ENCODE results near the gene ANAPC16.
"Not testable (repeated sequence)": the region's sequence is repeated elsewhere in the genome, so short reads cannot be mapped to it uniquely, and the experiment has no call there.

Gene ANAPC16

DNA sequence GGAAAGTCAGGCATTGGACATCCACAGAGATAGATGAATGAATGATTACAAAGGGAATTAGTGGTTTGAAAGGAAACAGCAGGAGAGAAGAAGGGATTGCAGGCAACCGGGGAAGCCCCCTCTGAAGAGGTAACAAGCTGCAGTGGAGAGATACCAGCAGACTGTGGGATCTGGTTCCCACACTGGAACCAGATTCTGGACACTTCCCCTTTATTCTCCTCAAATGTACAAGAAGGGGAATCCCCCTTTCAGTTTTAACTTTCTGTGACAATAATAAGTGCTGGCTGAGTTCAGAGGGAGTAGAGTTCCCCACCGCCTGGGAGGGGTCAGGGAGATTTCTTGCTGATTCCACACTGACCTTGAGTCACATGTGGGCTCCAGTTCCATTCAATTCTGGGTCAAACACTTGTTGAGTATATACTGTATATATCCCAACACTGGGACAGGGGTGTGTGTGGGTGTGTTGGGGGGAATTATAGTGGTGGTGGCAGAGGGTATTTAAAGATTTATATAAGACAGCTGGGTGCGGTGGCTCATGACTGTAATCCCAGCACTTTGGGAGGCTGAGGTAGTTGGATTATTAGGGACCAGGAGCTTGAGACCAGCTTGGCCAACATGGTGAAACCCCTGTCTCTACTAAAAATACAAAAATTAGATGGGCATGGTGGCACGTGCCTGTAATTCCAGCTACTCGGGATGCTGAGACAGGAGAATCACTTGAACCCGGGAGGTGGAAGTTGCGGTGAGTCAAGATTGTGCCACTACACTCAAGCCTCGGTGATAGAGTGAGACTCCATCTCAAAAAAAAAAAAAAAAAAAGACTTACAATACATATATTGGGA, 41.5 kb downstream of the ANAPC16 start:
- DNase-seq, result no peak
- in situ Hi-C loops (cut with HindIII; ENCODE audit: low pct_ligation_motif_present, low pct_unique_long_range_greater_than_20kb, low sequenced_read_pairs), result no loop called here

DNA sequence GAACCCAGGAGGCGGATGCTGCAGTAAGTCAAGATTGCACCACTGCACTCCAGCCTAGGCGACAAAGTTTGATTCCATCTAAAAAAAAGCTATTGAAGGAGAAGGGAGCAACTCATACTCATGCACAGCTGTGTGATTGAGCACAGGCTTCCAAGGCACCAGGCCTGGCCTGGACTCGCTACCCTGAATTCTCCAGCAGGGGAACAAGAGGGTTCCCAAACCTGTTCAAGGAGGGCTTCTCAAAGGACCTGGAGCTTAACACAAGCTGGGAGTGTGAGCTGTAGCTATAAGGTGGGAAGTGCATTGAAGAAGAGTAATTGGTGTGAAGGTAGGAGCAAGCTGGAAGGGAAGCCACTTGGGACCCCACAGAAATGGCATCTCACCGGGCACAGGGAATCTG, 42.8 kb downstream of the ANAPC16 start:
- in situ Hi-C loops (cut with HindIII; ENCODE audit: low pct_ligation_motif_present, low pct_unique_long_range_greater_than_20kb, low sequenced_read_pairs), result no loop called here
- no peak for DNase-seq

GRCh38 chr10:72259491-72260238, 43.9 kb downstream of the ANAPC16 start:
- in situ Hi-C loops (cut with HindIII; ENCODE audit: low pct_ligation_motif_present, low pct_unique_long_range_greater_than_20kb, low sequenced_read_pairs), result no loop called here

GRCh38 chr10:72260239-72260975, 44.6 kb downstream of the ANAPC16 start:
- DNase-seq, result peak; percentile 78
- in situ Hi-C loops (cut with HindIII; ENCODE audit: low pct_ligation_motif_present, low pct_unique_long_range_greater_than_20kb, low sequenced_read_pairs), result no loop called here

More at GRCh38 chr10:72259491-72260238, 43.9 kb downstream of the ANAPC16 start:
- DNase-seq, result no peak

DNA sequence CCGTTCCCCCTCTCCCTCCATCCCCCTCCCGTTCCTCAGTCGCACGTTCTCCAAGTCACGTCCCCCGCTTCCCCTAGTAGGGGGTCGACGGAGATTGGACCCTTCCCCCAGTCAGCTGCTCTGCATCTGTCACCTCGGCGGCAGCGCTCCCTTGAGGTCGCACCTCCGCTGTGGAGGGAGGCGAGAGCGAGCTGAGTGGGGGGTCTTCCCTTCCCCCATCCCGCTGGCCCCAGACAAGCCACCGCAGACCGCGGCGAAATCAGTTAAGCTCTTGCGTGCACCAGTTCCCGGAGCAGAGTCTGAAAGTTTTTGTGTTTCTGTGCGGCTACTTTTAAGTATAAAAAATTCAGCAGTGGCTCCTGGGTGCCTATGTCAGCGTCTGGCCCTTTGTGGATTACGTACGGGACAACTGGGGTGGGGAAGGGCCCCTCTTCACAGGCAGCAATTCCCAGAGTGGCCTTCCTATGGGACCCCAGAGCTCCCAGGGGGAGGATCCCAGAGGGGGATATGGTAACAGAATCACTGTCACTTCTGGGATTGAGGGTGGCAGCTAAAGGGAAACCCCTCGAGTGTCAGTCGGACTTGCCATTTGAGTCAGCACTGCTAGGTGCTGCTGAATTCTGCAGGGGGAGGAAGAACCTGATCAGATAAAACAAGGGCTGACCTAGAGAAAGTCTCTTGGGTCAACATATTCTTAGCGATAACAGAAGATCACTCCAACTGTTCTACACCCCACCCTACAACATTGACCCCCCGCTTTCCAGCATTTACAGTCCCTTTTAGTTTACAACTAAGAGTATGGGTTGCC, 45.4 kb downstream of the ANAPC16 start:
- DNase-seq, result peak; percentile 29
- in situ Hi-C loops (cut with HindIII; ENCODE audit: low pct_ligation_motif_present, low pct_unique_long_range_greater_than_20kb, low sequenced_read_pairs), result no loop called here

- no peak for DNase-seq
- in situ Hi-C loops (cut with HindIII; ENCODE audit: low pct_ligation_motif_present, low pct_unique_long_range_greater_than_20kb, low sequenced_read_pairs), result no loop called here
Measured at GRCh38 chr10:72261784-72262404, 46.1 kb downstream of the ANAPC16 start.

DNA sequence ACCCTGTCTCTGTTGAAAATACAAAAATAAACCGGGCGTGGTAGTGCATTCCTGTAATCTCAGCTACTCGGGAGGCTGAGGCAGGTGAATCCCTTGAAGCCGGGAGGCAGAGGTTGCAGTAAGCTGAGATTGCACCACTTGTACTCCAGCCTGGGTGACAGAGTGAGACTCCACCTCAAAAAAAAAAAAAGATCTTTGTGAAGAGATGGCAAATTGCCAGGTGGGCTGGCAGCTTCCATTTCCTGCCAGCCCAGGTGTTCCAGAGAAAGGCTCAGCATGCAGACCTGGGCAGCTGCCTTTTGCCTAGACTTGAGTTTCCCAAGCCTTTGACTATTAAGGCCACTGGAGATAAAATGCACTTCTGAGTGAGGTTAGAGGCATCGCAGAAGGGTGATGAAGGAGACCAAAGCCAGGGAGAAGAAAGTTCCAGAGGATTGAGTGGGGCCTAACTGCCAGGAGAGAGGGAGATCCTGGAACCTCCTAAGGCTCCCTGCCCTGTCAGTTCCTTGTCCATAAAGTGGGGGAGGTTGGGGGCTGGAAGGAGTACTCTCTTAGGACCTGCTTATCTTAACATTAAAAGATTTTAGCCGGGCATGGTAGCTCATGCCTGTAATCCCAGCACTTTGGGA, 47.9 kb downstream of the ANAPC16 start:
- in situ Hi-C loops (cut with HindIII; ENCODE audit: low pct_ligation_motif_present, low pct_unique_long_range_greater_than_20kb, low sequenced_read_pairs), result no loop called here
- DNase-seq, result no peak

GRCh38 chr10:72264536-72264935, 48.7 kb downstream of the ANAPC16 start:
- in situ Hi-C loops (cut with HindIII; ENCODE audit: low pct_ligation_motif_present, low pct_unique_long_range_greater_than_20kb, low sequenced_read_pairs), result no loop called here
- DNase-seq, result no peak

DNA sequence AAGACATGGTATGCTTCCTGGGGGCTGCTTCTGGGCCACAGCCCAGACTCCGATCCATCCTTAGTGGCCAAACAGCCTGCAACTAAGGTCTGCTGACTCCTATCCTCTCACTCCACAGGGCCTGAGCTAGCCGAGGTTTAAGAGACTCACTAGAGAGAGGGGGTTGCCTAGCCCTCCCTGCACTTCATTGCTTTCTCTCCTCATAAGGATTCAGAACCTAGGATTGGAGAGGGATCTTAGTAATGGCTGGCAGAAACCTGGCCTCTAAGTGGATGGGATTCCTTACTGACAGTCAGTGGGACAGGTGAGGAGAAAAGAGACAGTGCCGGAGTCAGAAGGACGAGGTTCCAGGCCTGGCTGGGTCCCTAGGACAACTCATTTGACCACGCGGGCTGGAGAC, 49.7 kb downstream of the ANAPC16 start:
- in situ Hi-C loops (cut with HindIII; ENCODE audit: low pct_ligation_motif_present, low pct_unique_long_range_greater_than_20kb, low sequenced_read_pairs), result no loop called here
- no peak for DNase-seq

GRCh38 chr10:72265990-72266865, 50.4 kb downstream of the ANAPC16 start:
- in situ Hi-C loops (cut with HindIII; ENCODE audit: low pct_ligation_motif_present, low pct_unique_long_range_greater_than_20kb, low sequenced_read_pairs), result no loop called here

DNA sequence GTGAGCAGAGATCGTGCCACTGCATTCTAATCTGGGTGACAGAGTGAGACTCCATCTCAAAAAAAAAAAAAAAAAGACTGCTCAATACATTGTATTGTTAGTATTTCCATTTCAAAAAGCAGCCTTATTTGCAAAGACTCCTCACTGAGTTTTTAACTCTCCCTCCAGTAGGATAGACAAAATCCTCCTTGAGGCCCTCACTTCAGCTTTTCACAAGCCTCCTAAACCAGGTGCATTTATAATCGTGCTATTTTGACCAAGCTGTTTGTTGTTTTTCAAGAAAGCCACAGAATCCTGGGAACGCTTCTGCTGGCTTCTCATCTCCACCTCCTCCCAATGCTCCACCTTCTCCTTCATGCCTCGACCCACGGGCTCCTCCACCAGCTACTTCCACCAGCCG, 51.6 kb downstream of the ANAPC16 start:
- DNase-seq, result no peak
- in situ Hi-C loops (cut with HindIII; ENCODE audit: low pct_ligation_motif_present, low pct_unique_long_range_greater_than_20kb, low sequenced_read_pairs), result no loop called here

More at GRCh38 chr10:72265990-72266865, 50.4 kb downstream of the ANAPC16 start:
- DNase-seq, result no peak

DNA sequence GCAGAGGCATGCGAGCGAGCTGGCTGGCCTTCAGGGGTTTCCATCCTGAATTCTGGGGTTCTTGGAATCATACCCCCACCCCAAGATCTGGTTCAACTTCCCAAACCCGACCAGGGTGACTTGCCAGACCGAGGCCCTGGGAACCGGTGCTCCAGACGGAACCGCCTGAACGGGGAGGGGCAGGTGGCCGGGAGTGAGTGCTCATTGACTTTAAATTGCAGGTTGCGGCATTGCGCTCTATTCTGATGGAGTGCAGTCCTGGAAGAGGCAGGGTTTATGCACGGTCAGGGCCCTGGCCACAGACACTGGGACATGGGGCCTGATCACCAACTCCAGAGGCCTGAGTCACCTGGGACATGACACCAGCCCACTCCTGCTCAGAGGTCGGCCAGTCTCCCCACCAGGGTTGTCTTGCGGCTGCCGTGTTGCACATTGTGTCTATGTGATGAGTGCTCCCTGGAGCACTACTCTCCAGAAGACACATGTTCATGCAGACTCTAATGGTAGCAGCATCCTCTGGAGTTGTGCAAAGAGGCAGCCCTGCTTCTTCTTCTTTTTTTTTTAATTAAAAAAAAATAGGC, 52.1 kb downstream of the ANAPC16 start:
- in situ Hi-C loops (cut with HindIII; ENCODE audit: low pct_ligation_motif_present, low pct_unique_long_range_greater_than_20kb, low sequenced_read_pairs), result no loop called here
- DNase-seq, result no peak

DNA sequence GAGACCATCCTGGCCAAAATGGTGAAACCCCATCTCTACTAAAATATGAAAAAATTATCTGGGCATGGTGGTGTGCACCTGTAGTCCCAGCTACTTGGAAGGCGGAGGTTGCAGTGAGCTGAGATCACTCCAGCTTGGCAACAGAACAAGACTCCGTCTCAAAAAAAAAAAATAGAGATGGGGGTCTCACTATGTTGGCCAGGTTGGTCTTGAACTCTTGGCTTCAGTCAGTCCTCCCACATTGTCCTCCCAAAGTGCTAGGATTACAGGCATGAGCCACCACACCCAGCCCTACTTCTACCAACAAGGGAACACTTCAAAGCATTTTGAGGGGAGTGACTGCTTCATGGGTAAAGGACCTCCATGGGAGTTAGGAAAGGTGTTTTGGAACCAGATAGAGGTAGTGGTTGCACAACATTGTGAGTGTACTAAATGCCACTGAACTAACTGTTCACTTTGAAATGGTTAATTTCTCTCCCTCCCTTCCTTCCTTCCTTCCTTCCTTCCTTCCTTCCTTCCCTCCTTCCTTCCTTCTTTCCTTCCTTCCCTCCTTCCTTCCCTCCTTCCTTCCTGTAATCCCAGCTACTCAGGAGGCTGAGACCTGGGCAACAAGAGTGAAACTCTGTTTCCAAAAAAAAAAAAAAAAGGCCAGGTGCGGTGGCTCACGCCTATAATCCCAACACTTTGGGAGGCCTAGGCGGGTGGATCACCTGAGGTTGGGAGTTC, 52.8 kb downstream of the ANAPC16 start:
- DNase-seq; in situ Hi-C loops (cut with HindIII; ENCODE audit: low pct_ligation_motif_present, low pct_unique_long_range_greater_than_20kb, low sequenced_read_pairs): not testable (repeated sequence)

DNA sequence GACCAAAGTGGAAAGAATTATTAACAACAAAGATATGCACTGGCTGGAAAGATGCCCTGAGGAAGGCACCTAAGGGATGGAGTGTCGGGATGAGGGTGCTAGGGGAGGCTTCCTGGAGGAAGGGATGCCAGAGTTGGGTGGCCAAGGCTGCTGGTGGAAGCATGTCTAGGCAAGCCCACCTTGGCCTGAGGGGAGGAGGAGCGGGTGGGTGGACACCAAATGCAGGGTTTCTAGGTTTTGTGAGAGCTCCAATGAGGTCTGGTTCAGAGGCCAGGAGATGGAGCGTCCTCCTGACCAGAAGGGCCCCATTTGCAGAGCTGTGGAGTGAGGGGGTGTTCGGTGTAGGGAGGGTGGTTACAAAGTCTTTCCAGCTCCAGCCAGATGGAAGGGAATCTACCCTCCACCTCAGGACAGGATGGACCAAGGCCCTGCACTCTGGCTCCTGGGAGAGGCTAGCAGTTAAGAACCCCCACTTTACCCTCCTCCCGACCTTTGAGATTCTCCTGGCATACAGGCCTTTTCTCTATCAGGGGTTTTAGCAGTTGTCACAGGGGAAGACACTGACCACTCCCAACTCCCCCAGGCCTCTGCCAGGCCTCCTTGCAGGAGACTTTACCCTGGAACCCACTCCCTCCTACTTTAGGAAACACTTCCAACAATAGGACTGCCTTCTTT, 54.9 kb downstream of the ANAPC16 start:
- in situ Hi-C loops (cut with HindIII; ENCODE audit: low pct_ligation_motif_present, low pct_unique_long_range_greater_than_20kb, low sequenced_read_pairs), result no loop called here

DNA sequence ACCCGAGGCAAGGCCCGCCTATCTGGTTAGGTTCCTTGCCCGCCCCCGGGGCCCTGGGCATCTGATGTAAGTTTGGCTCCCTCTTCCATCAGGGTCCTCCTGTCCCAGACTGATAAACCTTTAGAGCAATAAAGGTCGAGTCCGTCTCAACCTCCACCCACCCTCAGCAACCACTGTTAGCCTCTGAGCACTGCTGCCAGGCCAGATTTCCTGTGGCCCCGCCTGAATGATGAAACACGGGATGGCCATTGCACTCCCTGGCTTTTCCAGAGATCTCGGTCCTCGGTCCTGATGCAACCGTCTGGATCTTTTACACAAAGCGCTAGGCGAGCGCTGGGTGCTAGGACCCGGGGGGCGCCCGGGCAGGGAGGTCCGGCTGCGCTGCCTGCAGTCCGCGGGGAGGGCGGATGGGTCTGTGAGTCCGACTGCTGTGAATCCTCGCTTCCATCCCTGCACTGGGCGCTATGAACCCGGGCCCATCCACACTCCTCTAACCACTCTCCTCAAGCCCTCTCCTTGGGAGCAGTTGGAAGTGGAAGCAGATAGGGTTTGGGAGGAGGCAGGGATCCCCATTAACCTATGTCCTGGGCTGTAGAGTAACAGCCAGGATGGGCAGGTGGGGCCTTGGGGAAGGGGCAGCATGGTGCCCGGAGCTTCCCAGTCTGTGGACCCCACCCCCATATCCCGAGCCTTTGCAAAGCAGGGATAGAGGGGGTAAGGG, 57.0 kb downstream of the ANAPC16 start:
- peak; percentile 96 for DNase-seq
- in situ Hi-C loops (cut with HindIII; ENCODE audit: low pct_ligation_motif_present, low pct_unique_long_range_greater_than_20kb, low sequenced_read_pairs), result no loop called here

More for the DNA sequence above, 54.9 kb downstream of the ANAPC16 start:
- no peak for DNase-seq

Data from ACHN (cell line).